OCI-LY3 (cell line): ENCODE data around the gene OR10T2.
"Not testable (repeated sequence)": the region's sequence is repeated elsewhere in the genome, so short reads cannot be mapped to it uniquely, and the experiment has no call there.

ENCODE experiments used
- H2AFZ ChIP-seq: fragments of 200-600, 300-600 bp; shearing (Covaris generic); 2 replicates; pipeline ENCODE4 v1.6.0; 2014; ENCODE audit warnings: antibody characterized with exemption, low read depth, low read length
- H3K27ac ChIP-seq: fragments of 200-600, 300-600 bp; sonication (generic); 2 replicates; pipeline ENCODE4 v1.5.1; 2014; ENCODE audit warnings: mild to moderate bottlenecking, low read length, moderate library complexity, mixed read lengths
- H3K27me3 ChIP-seq: fragments of 200-600, 300-600 bp; sonication (generic); 2 replicates; pipeline ENCODE4 v1.6.1; 2014; ENCODE audit warnings: low read depth, low read length, mixed read lengths
- H3K36me3 ChIP-seq: fragments of 200-600, 300-600 bp; sonication (generic); replicated peaks from 2 replicates; pipeline ENCODE3; 2014; ENCODE audit warnings: low read depth, low read length, mixed read lengths
- H3K4me1 ChIP-seq: fragments of 300-600, 200-600 bp; sonication (generic); 2 replicates; pipeline ENCODE4 v1.6.1; 2014; ENCODE audit warnings: low read length, mixed read lengths
- H3K4me2 ChIP-seq: fragments of 200-600, 300-600 bp; sonication (generic); 2 replicates; pipeline ENCODE4 v1.6.1; 2014; ENCODE audit warnings: low read length, mixed read lengths
- H3K4me3 ChIP-seq: fragments of 300-600, 200-600 bp; sonication (generic); 2 replicates; pipeline ENCODE4 v1.5.1; 2014; ENCODE audit warnings: antibody characterized with exemption, mild to moderate bottlenecking, low read length, moderate library complexity
- H3K79me2 ChIP-seq: fragments of 300-600, 200-600 bp; shearing (Covaris generic); 2 replicates; pipeline ENCODE4 v1.6.1; 2014; ENCODE audit warnings: mild to moderate bottlenecking, low read length, mixed read lengths
- H3K9ac ChIP-seq: fragments of 300-600, 200-600 bp; shearing (Covaris generic); 2 replicates; pipeline ENCODE4 v1.6.0; 2014; ENCODE audit warnings: mild to moderate bottlenecking, low read length, moderate library complexity
- H3K9me3 ChIP-seq: fragments of 200-600, 300-600 bp; shearing (Covaris generic); 2 replicates; pipeline ENCODE4 v1.6.1; 2014; ENCODE audit warnings: low read length, mixed read lengths; ENCODE audit not compliant: insufficient read depth
- H4K20me1 ChIP-seq: fragments of 200-600, 300-600 bp; sonication (generic); 2 replicates; pipeline ENCODE4 v1.6.1; 2016; ENCODE audit warnings: low read length, mixed read lengths; ENCODE audit not compliant: insufficient read depth
- EZH2phosphoT487 ChIP-seq: fragments of 200-600 bp; shearing (Covaris generic); IDR thresholded peaks from 2 replicates; pipeline ENCODE4 v1.6.1; 2018; ENCODE audit warnings: antibody characterized with exemption, mixed run types, low read depth
- TF ChIP-seq, protein P1 (sequence below): fragments of 200-600, 300-600 bp; sonication (generic); IDR thresholded peaks from 2 replicates; pipeline ENCODE4 v1.5.1; 2014; ENCODE audit warnings: antibody characterized with exemption, low read length, low read depth

Gene OR10T2

DNA sequence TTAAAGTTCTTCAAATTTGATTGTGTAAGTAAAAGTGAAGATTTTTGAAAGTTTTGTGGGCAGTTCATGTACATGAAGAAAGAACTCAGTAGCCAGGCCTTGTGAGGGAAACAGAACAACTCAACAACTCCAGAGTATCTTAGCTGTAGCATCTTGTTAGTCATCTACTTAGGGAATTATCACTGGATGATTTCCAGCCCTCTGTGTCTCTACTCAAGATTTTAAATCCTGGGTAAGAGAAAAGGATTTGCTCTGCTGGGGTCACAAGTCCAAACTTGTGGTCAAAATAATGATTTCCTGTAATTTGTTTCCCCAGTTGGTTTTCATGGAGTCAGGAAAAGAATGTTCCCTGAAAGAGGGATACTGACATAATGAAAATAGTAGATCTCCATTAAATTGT, 8.2 kb downstream of the OR10T2 start:
- Histone ChIP-seq H4K20me1 (no peaks in the 10 kb centered on the region), H3K79me2 (no peaks in the 10 kb centered on the region), H3K27me3 (no peaks in the 10 kb centered on the region), H3K4me3 (no peak overlapping the region), H3K9me3 (no peaks in the 10 kb centered on the region), H2AFZ (no peak overlapping the region), H3K36me3 (no peaks in the 10 kb centered on the region), H3K27ac (no peak overlapping the region), H3K9ac (no peak overlapping the region), H3K4me1 (peaks cover 6% of the 10 kb centered on the region; the same call in 1 of the 2 replicates), H3K4me2 (no peak overlapping the region)
- TF ChIP-seq, protein P1, sequence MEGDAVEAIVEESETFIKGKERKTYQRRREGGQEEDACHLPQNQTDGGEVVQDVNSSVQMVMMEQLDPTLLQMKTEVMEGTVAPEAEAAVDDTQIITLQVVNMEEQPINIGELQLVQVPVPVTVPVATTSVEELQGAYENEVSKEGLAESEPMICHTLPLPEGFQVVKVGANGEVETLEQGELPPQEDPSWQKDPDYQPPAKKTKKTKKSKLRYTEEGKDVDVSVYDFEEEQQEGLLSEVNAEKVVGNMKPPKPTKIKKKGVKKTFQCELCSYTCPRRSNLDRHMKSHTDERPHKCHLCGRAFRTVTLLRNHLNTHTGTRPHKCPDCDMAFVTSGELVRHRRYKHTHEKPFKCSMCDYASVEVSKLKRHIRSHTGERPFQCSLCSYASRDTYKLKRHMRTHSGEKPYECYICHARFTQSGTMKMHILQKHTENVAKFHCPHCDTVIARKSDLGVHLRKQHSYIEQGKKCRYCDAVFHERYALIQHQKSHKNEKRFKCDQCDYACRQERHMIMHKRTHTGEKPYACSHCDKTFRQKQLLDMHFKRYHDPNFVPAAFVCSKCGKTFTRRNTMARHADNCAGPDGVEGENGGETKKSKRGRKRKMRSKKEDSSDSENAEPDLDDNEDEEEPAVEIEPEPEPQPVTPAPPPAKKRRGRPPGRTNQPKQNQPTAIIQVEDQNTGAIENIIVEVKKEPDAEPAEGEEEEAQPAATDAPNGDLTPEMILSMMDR: no peak
- TF ChIP-seq EZH2phosphoT487: no peak

DNA sequence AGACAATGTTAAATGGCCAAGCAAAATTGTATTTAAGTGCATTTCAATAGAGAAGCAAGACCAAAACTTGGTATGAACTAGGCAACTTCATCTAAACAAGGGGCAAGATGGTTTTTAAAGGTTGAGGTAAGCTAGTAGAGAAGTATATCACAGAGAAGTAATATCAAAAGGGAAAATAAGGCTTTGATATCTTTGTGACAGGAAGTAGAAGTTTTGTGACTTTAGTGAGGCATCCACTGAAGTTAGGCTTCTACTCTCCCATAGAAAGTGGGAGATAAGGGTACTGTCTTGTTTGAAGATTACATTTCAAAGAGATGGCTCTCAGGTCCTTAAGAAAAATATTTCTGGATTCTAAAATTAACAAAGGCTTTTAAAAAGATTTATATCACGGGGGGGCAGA, 8.9 kb downstream of the OR10T2 start:
- no peak overlapping the region for H2AFZ ChIP-seq
- no peak overlapping the region for H3K4me3 ChIP-seq
- H3K9me3 ChIP-seq: no peaks in the 10 kb centered on the region
- H3K27me3 ChIP-seq: no peaks in the 10 kb centered on the region
- H3K9ac ChIP-seq: no peak overlapping the region
- H3K4me2 ChIP-seq: no peak overlapping the region
- H3K79me2 ChIP-seq: no peaks in the 10 kb centered on the region
- H3K27ac ChIP-seq: no peak overlapping the region
- H4K20me1 ChIP-seq: no peaks in the 10 kb centered on the region
- peaks cover 6% of the 10 kb centered on the region; the same call in 1 of the 2 replicates for H3K4me1 ChIP-seq
- TF ChIP-seq EZH2phosphoT487: no peak
- TF ChIP-seq, protein P1: no peak
- no peaks in the 10 kb centered on the region for H3K36me3 ChIP-seq

- TF ChIP-seq, protein P1: no peak
- no peak for TF ChIP-seq EZH2phosphoT487
- Histone ChIP-seq H3K27me3 (no peaks in the 10 kb centered on the region), H3K9me3 (peaks cover 28% of the 10 kb centered on the region), H3K27ac (no peak overlapping the region), H3K4me2 (no peak overlapping the region), H3K9ac (no peak overlapping the region), H4K20me1 (no peaks in the 10 kb centered on the region), H3K4me1 (peaks cover 21% of the 10 kb centered on the region), H2AFZ (no peak overlapping the region), H3K36me3 (peaks cover 9% of the 10 kb centered on the region), H3K4me3 (no peak overlapping the region), H3K79me2 (no peaks in the 10 kb centered on the region)
These were observed 24.4 kb downstream of the OR10T2 start for GRCh38 chr1:158374860-158375259.

GRCh38 chr1:158374101-158374500, 25.2 kb downstream of the OR10T2 start:
- not testable (repeated sequence) for H4K20me1 ChIP-seq, H3K4me3 ChIP-seq, H3K36me3 ChIP-seq, H3K27ac ChIP-seq, H3K4me2 ChIP-seq, H2AFZ ChIP-seq, H3K27me3 ChIP-seq, H3K9ac ChIP-seq, H3K79me2 ChIP-seq
- Histone ChIP-seq H3K9me3 (peaks cover 28% of the 10 kb centered on the region), H3K4me1 (peaks cover 21% of the 10 kb centered on the region)
